ENCODE results near the gene COPS6.
A peak's percentile ranks its signal among the peaks of the same experiment; 100 is the strongest.

The COPS6 gene

GRCh38 chr7:100102950-100103840, 14.4 kb downstream of the COPS6 start:
- no peak for DNase-seq

GRCh38 chr7:100105534-100105933, 16.8 kb downstream of the COPS6 start:
- DNase-seq = no peak

DNA sequence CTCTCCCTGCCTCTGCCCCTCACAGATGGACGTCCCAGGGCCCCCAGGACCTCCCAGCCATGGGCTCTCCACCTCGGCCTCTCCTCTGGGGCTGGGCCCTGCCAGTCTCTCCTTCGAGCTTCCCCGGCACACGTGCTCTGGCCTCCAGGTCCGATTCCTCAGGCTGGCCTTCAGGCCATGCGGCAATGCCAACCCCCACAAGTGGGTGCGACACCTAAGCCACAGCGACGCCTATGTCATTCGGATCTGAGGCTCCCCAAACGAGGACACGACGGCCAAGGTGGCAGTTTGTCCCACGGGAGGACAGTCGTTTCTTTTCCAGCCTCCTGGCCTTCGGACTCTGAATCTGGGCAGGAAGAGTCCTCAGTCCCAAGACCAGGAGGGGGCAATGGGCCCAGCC, 17.9 kb downstream of the COPS6 start:
- no peak for DNase-seq

- no peak for DNase-seq
Measured at GRCh38 chr7:100107125-100107737, 18.5 kb downstream of the COPS6 start.

DNA sequence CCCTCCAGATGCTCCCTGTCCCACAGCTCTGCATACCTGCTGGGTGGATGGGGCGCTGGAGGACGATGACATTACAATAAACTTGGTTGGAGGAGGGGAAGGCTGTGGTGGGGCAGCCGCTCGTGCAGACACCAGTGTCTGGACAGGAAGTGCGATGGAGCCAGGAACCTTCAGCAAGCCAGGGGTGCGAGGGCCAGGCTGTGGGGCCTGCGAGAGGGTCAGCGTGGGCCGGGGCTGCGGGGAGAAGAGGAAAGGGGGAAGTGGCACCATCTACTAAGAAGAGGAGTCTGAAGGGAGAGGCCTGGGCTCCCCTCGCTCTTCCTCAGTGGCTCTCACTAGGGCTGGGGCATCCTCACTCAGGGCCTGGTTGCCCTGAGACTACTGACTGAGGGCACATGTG, 19.1 kb downstream of the COPS6 start:
- DNase-seq = no peak

DNA sequence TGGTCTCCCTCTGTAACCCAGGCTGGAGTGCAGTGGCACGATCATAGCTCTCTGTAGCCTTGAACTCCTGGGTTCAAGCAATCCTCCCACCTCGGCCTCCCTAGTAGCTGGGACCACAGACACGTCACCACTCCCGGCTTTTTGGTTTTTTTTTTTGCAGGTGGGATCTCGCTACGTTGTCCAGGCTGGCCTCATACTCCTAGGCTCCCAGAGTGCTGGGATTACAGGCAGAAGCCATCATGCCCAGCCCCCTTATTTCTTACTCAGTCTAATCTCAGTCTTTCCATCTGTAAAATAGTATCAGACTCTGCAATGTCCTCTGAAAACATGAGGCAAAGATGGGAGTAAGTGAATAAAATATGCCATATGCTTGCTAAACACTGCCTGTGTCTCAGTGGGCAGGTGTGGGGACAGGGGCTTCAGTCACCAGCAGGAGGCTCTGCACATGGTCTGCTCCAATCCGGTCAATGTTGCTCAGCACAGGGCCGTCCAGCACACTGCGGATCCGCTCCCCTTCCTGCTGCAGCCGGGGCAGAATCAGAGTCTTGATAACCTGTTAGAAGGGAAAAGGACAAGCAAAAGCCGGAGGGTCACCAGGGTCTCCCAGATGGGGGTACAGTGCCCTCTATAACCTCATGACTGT, 20.9 kb downstream of the COPS6 start:
- DNase-seq = no peak

DNA sequence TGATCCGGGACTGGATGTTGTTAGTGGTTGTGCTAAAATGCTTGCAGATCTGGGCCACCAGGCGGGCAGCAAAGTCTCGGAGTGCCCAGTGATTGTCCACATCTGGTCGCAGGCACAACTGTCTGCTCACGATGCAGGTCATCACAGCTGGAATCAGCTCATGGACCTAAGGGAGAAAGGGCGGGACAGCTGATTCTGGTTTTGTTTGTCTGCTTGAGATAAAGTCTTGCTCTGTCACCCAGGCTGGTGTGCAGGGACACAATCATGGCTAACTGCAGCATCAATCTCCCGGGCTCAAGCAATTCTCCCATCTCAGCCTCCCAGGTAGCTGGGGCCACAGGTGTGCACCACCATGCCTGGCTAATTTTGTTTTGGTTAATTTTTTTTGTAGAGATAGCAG, 22.4 kb downstream of the COPS6 start:
- no peak for DNase-seq

DNA sequence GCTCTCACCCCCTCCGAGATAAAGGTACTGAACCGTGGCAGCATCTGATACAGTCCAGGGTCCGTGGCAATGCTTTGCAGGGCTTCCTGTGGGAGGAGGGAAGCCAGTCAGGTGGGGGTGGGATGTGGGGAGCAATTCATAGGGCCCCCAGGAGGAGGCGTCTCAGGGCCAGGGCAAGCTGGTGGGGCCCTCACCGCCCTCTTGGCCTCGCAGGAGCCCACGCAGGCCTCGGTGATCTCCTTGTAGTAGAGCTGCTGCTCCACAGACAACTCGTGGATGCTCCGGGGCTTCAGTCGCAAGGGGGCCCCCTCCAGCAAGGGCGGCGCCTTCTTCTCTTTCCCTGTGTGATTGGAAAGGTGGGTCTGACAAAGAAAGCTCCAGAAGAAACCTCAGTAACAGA, 23.1 kb downstream of the COPS6 start:
- no peak for DNase-seq

- DNase-seq = no peak
Measured at GRCh38 chr7:100115026-100115425, 26.3 kb downstream of the COPS6 start.

- no peak for DNase-seq
Measured at GRCh38 chr7:100118388-100119071, 29.8 kb downstream of the COPS6 start.

DNA sequence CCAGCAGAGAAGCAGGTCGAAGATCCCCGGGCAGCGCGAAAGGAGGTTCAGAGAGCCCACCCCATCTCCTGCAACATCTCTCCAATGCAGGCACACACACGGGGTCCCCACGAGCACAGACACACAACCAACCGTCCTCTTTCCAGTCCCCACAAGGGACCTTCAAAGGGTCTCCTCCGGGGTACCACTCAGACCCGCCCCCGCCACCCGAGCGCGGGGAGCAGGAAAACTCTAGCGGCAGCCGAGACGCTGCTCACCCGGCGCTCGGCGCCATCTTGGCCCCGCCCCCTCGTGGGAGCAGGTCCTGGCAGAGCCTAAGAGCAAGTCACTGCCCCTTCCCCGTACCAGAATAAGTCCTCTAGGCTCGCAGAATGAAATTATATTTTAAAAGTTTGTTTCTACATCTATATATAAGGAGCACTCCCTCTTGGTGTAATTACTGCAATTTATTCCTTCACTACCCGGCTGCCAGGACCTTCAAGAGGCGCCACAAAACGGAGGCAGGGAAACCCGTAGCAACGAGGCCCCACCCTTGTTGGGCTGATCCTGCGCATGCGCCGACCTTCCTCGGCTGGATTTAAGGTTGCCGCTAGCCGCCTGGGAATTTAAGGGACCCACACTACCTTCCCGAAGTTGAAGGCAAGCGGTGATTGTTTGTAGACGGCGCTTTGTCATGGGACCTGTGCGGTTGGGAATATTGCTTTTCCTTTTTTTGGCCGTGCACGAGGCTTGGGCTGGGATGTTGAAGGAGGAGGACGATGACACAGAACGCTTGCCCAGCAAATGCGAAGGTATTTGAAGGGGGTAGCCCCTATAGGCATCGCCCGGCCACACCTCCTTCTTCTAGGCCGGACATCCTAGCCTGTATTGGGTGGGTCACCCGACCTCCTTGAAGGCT, 30.6 kb downstream of the COPS6 start, which contains the start of the genes CNPY4 and TAF6:
Gene CNPY4, plus strand, starts transcription at position 563 of the 898 bp plus-strand sequence. Its CDS starts 111 bp downstream, at position 674.
Gene TAF6, minus strand, starts transcription at position 287 of the 898 bp plus-strand sequence. CDS start 5,149 bp downstream, outside the sequence.
- peak; percentile 95 to 96 for DNase-seq

- DNase-seq = peak in 1 of 2 experiments; percentile 66
Measured at GRCh38 chr7:100119970-100120732, 31.4 kb downstream of the COPS6 start.

- DNase-seq = no peak
Measured at GRCh38 chr7:100120733-100121036, 31.9 kb downstream of the COPS6 start.

GRCh38 chr7:100122067-100122466, 33.3 kb downstream of the COPS6 start:
- DNase-seq = peak; percentile 91 to 98

GRCh38 chr7:100122568-100122967, 33.8 kb downstream of the COPS6 start:
- DNase-seq = no peak

DNA sequence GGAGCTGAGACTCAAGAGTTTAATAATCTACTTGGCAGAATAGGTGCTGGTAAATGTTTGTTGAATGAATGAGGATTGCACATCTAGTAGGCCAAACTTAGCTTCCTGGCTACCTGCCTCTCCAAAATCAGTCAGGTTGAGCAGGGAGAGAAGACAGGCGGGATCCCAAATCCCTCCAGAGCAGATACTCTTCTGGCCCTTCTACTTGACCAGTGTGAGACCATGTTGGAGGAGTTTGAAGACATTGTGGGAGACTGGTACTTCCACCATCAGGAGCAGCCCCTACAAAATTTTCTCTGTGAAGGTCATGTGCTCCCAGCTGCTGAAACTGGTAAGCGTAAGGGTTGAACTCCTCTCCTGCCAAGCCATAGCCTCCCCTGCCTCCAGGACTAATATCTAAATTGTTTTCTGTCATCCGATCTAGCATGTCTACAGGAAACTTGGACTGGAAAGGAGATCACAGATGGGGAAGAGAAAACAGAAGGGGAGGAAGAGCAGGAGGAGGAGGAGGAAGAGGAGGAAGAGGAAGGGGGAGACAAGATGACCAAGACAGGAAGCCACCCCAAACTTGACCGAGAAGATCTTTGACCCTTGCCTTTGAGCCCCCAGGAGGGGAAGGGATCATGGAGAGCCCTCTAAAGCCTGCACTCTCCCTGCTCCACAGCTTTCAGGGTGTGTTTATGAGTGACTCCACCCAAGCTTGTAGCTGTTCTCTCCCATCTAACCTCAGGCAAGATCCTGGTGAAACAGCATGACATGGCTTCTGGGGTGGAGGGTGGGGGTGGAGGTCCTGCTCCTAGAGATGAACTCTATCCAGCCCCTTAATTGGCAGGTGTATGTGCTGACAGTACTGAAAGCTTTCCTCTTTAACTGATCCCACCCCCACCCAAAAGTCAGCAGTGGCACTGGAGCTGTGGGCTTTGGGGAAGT, 35.8 kb downstream of the COPS6 start:
- no peak for DNase-seq

GRCh38 chr7:100126239-100126930, 37.6 kb downstream of the COPS6 start:
- DNase-seq = peak in 1 of 2 experiments; percentile 62

GRCh38 chr7:100126931-100127865, 38.4 kb downstream of the COPS6 start, which contains the start of gene MBLAC1:
MBLAC1 (plus strand) TSS chr7:100126967; CDS start chr7:100127396, 429 bp downstream.
- peak; percentile 93 to 95 for DNase-seq
